NCI-H187 (cell line): ENCODE measurements around the gene GABRA6.
"Not testable (repeated sequence)": the region's sequence is repeated elsewhere in the genome, so short reads cannot be mapped to it uniquely, and the experiment has no call there.

Experiments
- DNase-seq, 2 experiments: peaks; one replicate each; lab custom pipeline; 2025; lab: John Stamatoyannopoulos, UW

GABRA6 gene

GRCh38 chr5:161685461-161685860, at the start of gene GABRA6:
Gene GABRA6 (plus strand): TSS chr5:161685721. CDS start chr5:161685990, 269 bp downstream.
- DNase-seq: no peak

- DNase-seq: no peak
Observed at GRCh38 chr5:161637591-161637990, 47.9 kb upstream of the GABRA6 start.

- DNase-seq: no peak
Observed at GRCh38 chr5:161641444-161641843, 44.1 kb upstream of the GABRA6 start.

GRCh38 chr5:161645264-161645663, 40.3 kb upstream of the GABRA6 start:
- no peak for DNase-seq

- not testable (repeated sequence) for DNase-seq
Observed at GRCh38 chr5:161651926-161652325, 33.6 kb upstream of the GABRA6 start.

- DNase-seq: no peak
Observed at GRCh38 chr5:161660806-161661205, 24.7 kb upstream of the GABRA6 start.

- DNase-seq: no peak
Observed at GRCh38 chr5:161663431-161663830, 22.1 kb upstream of the GABRA6 start.

GRCh38 chr5:161676103-161676502, 9.4 kb upstream of the GABRA6 start:
- DNase-seq: no peak

GRCh38 chr5:161686149-161686548, 628 bp downstream of the GABRA6 start:
- no peak for DNase-seq

- no peak for DNase-seq
Observed at GRCh38 chr5:161686881-161687280, 1.4 kb downstream of the GABRA6 start.

- DNase-seq: no peak
Observed at GRCh38 chr5:161687316-161687715, 1.8 kb downstream of the GABRA6 start.

- no peak for DNase-seq
Observed at GRCh38 chr5:161691911-161692310, 6.4 kb downstream of the GABRA6 start.

- DNase-seq: no peak
Observed at GRCh38 chr5:161697001-161697400, 11.5 kb downstream of the GABRA6 start.

GRCh38 chr5:161700065-161700464, 14.5 kb downstream of the GABRA6 start:
- no peak for DNase-seq

- DNase-seq: no peak
Observed at GRCh38 chr5:161703528-161703927, 18.0 kb downstream of the GABRA6 start.

GRCh38 chr5:161707382-161707781, 21.9 kb downstream of the GABRA6 start:
- no peak for DNase-seq

GRCh38 chr5:161709239-161709638, 23.7 kb downstream of the GABRA6 start:
- DNase-seq: no peak

GRCh38 chr5:161713042-161713441, 27.5 kb downstream of the GABRA6 start:
- no peak for DNase-seq

GRCh38 chr5:161719157-161719556, 33.6 kb downstream of the GABRA6 start:
- DNase-seq: no peak

- DNase-seq: no peak
Observed at GRCh38 chr5:161720460-161720859, 34.9 kb downstream of the GABRA6 start.

GRCh38 chr5:161734741-161735140, 49.2 kb downstream of the GABRA6 start:
- DNase-seq: no peak

- no peak for DNase-seq
Observed at GRCh38 chr5:161740433-161740832, 54.9 kb downstream of the GABRA6 start.

- no peak for DNase-seq
Observed at GRCh38 chr5:161744276-161744675, 58.8 kb downstream of the GABRA6 start.

GRCh38 chr5:161745392-161745791, 59.9 kb downstream of the GABRA6 start:
- no peak for DNase-seq

GRCh38 chr5:161751265-161751664, 65.7 kb downstream of the GABRA6 start:
- no peak for DNase-seq
